ENCODE results near the gene ST8SIA6.

- TF ChIP-seq CTCF (IDR thresholded peaks at IDR 0.05) (no peak), EZH2 (IDR thresholded peaks at IDR 0.05) (no peak), EZH2phosphoT487 (IDR thresholded peaks at IDR 0.05) (no peak)
Measured at GRCh38 chr10:17445400-17445998, 8.9 kb downstream of the ST8SIA6 start.
